ENCODE measurements around the gene IL10RB.

Gene IL10RB

GRCh38 chr21:33339918-33340317 is 73.8 kb downstream of the IL10RB start:
- no peaks in the 10 kb centered on the region for H3K27me3 ChIP-seq (ENCODE audit: insufficient read depth, poor library complexity, severe bottlenecking)
- no peak overlapping the region for H3K4me3 ChIP-seq (replicated peaks; ENCODE audit: insufficient read depth, low read length)
- TF ChIP-seq CTCF (IDR thresholded peaks at IDR 0.05; ENCODE audit: insufficient read depth, low read length) (no peak), GABPA (IDR thresholded peaks at IDR 0.05; ENCODE audit: low read depth) (no peak), POLR2AphosphoS5 (IDR thresholded peaks at IDR 0.05; ENCODE audit: low read depth) (no peak), REST (IDR thresholded peaks at IDR 0.05; ENCODE audit: insufficient replicate concordance, low read depth) (no peak), SPI1 (IDR thresholded peaks at IDR 0.05; ENCODE audit: borderline replicate concordance, low read depth) (no peak)
- no peak for DNase-seq (ENCODE audit: low read depth in 1 of 2, low spot score in 1 of 2)
- H3K27ac ChIP-seq (replicated peaks), result no peak overlapping the region

GRCh38 chr21:33345751-33346238 is 79.6 kb downstream of the IL10RB start:
- no peak overlapping the region for H3K27ac ChIP-seq (replicated peaks)
- no peak for DNase-seq (ENCODE audit: low read depth in 1 of 2, low spot score in 1 of 2)
- TF ChIP-seq SPI1 (IDR thresholded peaks at IDR 0.05; ENCODE audit: borderline replicate concordance, low read depth), result no peak
- TF ChIP-seq POLR2AphosphoS5 (IDR thresholded peaks at IDR 0.05; ENCODE audit: low read depth), result no peak
- TF ChIP-seq CTCF (IDR thresholded peaks at IDR 0.05; ENCODE audit: insufficient read depth, low read length), result no peak
- no peak for TF ChIP-seq GABPA (IDR thresholded peaks at IDR 0.05; ENCODE audit: low read depth)
- no peak overlapping the region for H3K4me3 ChIP-seq (replicated peaks; ENCODE audit: insufficient read depth, low read length)
- H3K27me3 ChIP-seq (ENCODE audit: insufficient read depth, poor library complexity, severe bottlenecking), result no peaks in the 10 kb centered on the region

Measured in HL-60 (cell line).